Neuronal stem cell (in vitro differentiated cells): ENCODE measurements around the gene FAM24B.

Source experiments
- DNase-seq: peaks from one replicate; pipeline ENCODE4 v3.0.0-alpha.2; 2013; ENCODE audit warnings: low spot score
- H2AFZ ChIP-seq: one replicate; pipeline ENCODE4 v1.6.1; 2013; ENCODE audit warnings: mild to moderate bottlenecking, low read length, inconsistent platforms
- H2AK5ac ChIP-seq: 2 replicates; pipeline ENCODE4 v1.6.1; 2013; ENCODE audit warnings: low read depth, mild to moderate bottlenecking, inconsistent platforms, low read length, moderate library complexity, mixed read lengths
- H2BK120ac ChIP-seq: 2 replicates; pipeline ENCODE4 v1.6.1; 2013; ENCODE audit warnings: low read depth, mild to moderate bottlenecking, inconsistent platforms, low read length, moderate library complexity, mixed read lengths
- H2BK12ac ChIP-seq: one replicate; pipeline ENCODE4 v1.6.1; 2013; ENCODE audit warnings: low read length, inconsistent platforms
- H2BK15ac ChIP-seq: 2 replicates; pipeline ENCODE4 v1.6.1; 2013; ENCODE audit warnings: mild to moderate bottlenecking, low read length, inconsistent platforms, mixed read lengths
- H2BK5ac ChIP-seq: one replicate; pipeline ENCODE4 v1.6.1; 2013; ENCODE audit warnings: inconsistent platforms, mild to moderate bottlenecking, low read length, moderate library complexity
- H3K14ac ChIP-seq: one replicate; pipeline ENCODE4 v1.6.1; 2013; ENCODE audit warnings: low read length, inconsistent platforms
- H3K18ac ChIP-seq: 2 replicates; pipeline ENCODE4 v1.6.1; 2013; ENCODE audit warnings: low read length, inconsistent platforms
- H3K23ac ChIP-seq: 2 replicates; pipeline ENCODE4 v1.6.1; 2013; ENCODE audit warnings: low read depth, mild to moderate bottlenecking, mixed read lengths, low read length, inconsistent platforms; ENCODE audit not compliant: poor library complexity
- H3K27ac ChIP-seq: replicated peaks from 3 replicates; pipeline ENCODE4 v1.5.1; 2013; ENCODE audit warnings: low read length, inconsistent platforms
- H3K27me3 ChIP-seq, 3 experiments: 2 replicates each; pipeline ENCODE4 v1.6.1; 2013; ENCODE audit warnings: low read length in 3 of 3, mild to moderate bottlenecking in 2 of 3, inconsistent platforms in 1 of 3, low read depth in 1 of 3, mixed read lengths in 1 of 3, moderate library complexity in 1 of 3; ENCODE audit not compliant: control insufficient read depth in 3 of 3, insufficient read depth in 3 of 3
- H3K36me3 ChIP-seq, 2 donors: replicated peaks in 1 of 2; 2 replicates each; pipeline ENCODE4 v1.6.1; 2013; ENCODE audit warnings: low read length in 2 of 2; ENCODE audit not compliant: control insufficient read depth in 2 of 2, insufficient read depth in 2 of 2
- H3K4ac ChIP-seq: 2 replicates; pipeline ENCODE4 v1.6.1; 2013; ENCODE audit warnings: inconsistent platforms, mild to moderate bottlenecking, low read length, moderate library complexity
- H3K4me1 ChIP-seq, 2 donors: 1 replicate in 1 of 2; 2 replicates in 1 of 2; pipeline ENCODE4 v1.6.1; 2013; ENCODE audit warnings: low read length in 2 of 2, low read depth in 1 of 2; ENCODE audit not compliant: control insufficient read depth in 2 of 2, insufficient read depth in 1 of 2
- H3K4me2 ChIP-seq: one replicate; pipeline ENCODE4 v1.6.1; 2013; ENCODE audit warnings: mild to moderate bottlenecking, low read length, inconsistent platforms; ENCODE audit not compliant: insufficient read depth, poor library complexity, severe bottlenecking
- H3K4me3 ChIP-seq, 2 donors: 2 replicates each; pipeline ENCODE4 v1.5.1; 2013; ENCODE audit warnings: low read length in 2 of 2, mild to moderate bottlenecking in 2 of 2, inconsistent platforms in 1 of 2, moderate library complexity in 1 of 2
- H3K79me1 ChIP-seq: one replicate; pipeline ENCODE4 v1.6.1; 2013; ENCODE audit warnings: low read depth, mild to moderate bottlenecking, inconsistent platforms, low read length, moderate library complexity
- H3K9ac ChIP-seq: one replicate; pipeline ENCODE4 v1.6.1; 2013; ENCODE audit warnings: mild to moderate bottlenecking, low read depth, low read length, inconsistent platforms; ENCODE audit not compliant: poor library complexity
- H3K9me3 ChIP-seq, 2 donors: replicated peaks in 1 of 2; 2 replicates each; pipeline versions ENCODE3 to v1.6.1; 2013; ENCODE audit warnings: low read length in 2 of 2, mild to moderate bottlenecking in 2 of 2, inconsistent platforms in 1 of 2, low read depth in 1 of 2, mixed read lengths in 1 of 2, moderate library complexity in 1 of 2; ENCODE audit not compliant: control insufficient read depth in 2 of 2, insufficient read depth in 1 of 2
- H4K8ac ChIP-seq: one replicate; pipeline ENCODE4 v1.6.1; 2013; ENCODE audit warnings: low read depth, mild to moderate bottlenecking, inconsistent platforms, low read length, moderate library complexity
- H4K91ac ChIP-seq: one replicate; pipeline ENCODE4 v1.6.1; 2013; ENCODE audit warnings: low read length, low read depth, mild to moderate bottlenecking, inconsistent platforms; ENCODE audit not compliant: poor library complexity
- WGBS, 2 donors: extraction: QIAGEN DNeasy Blood & Tissue Kit; methylation state at CpG; one replicate each; pipeline ENCODE4 v1.1.7; 2013; ENCODE audit warnings: missing lambda C conversion rate in 2 of 2, mixed read lengths in 1 of 2; ENCODE audit not compliant: insufficient read length in 2 of 2, insufficient replicate concordance in 1 of 2; ENCODE audit errors: extremely low coverage in 2 of 2; 5-methylcytosine and 5-hydroxymethylcytosine counted together

The FAM24B gene

DNA sequence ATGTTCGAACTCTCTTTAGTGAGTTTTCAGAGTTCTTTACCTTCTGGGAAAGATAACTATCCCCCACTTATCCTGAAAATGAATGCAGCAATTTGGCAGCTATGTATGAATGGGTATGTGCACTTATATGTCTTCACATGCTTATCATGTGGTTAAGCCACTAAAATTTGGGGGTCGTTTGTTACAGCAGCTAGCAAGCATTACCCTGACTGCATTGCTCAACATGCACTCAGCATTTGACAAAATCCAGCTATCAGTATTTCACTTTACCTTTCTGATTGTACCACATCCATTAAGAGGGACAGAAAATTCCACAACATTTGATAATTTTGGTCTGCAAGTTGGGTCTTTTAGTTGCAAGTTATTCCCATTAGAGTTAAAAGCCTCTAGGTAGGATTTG, 43.5 kb downstream of the FAM24B start:
- no peak overlapping the region for H2BK5ac ChIP-seq
- no peak overlapping the region for H2BK12ac ChIP-seq
- no peak for DNase-seq
- no peak overlapping the region for H3K4ac ChIP-seq
- H3K9ac ChIP-seq, result no peak overlapping the region
- H2AK5ac ChIP-seq, result no peak overlapping the region
- H2AFZ ChIP-seq, result no peak overlapping the region
- H3K18ac ChIP-seq, result no peak overlapping the region
- no peak overlapping the region for H3K27ac ChIP-seq
- no peaks in the 10 kb centered on the region for H3K36me3 ChIP-seq
- no CpG with 5 or more reads among the region's 2 CpGs for WGBS, 2 donors
- H3K14ac ChIP-seq, result no peak overlapping the region
- no peak overlapping the region for H4K91ac ChIP-seq
- peaks cover 2% of the 10 kb centered on the region for H3K79me1 ChIP-seq
- no peak overlapping the region for H3K4me3 ChIP-seq
- no peaks in the 10 kb centered on the region for H3K4me1 ChIP-seq
- no peak overlapping the region for H3K4me2 ChIP-seq
- H3K9me3 ChIP-seq, result no peaks in the 10 kb centered on the region
- H2BK15ac ChIP-seq, result no peak overlapping the region
- H4K8ac ChIP-seq, result no peak overlapping the region
- H3K27me3 ChIP-seq, result no peaks in the 10 kb centered on the region
- H2BK120ac ChIP-seq, result no peak overlapping the region
- no peak overlapping the region for H3K23ac ChIP-seq

GRCh38 chr10:122830965-122831353, 48.4 kb downstream of the FAM24B start:
- Histone ChIP-seq H3K9ac (no peak overlapping the region), H3K14ac (no peak overlapping the region), H3K27ac (no peak overlapping the region), H4K91ac (no peak overlapping the region), H3K4me3 (no peak overlapping the region), H2BK12ac (no peak overlapping the region), H3K79me1 (no peaks in the 10 kb centered on the region), H3K27me3 (peaks cover 0 to 12% (median 0%) of the 10 kb centered on the region in 3 experiments), H2BK15ac (no peak overlapping the region), H3K9me3 (no peaks in the 10 kb centered on the region), H2BK5ac (no peak overlapping the region), H4K8ac (no peak overlapping the region), H3K23ac (no peak overlapping the region), H3K4me1 (no peaks in the 10 kb centered on the region), H3K18ac (no peak overlapping the region), H2AK5ac (no peak overlapping the region), H3K4ac (no peak overlapping the region), H2AFZ (no peak overlapping the region), H3K4me2 (no peak overlapping the region), H2BK120ac (no peak overlapping the region), H3K36me3 (no peaks in the 10 kb centered on the region)
- no CpG with 5 or more reads among the region's 1 CpG for WGBS, 2 donors
- no peak for DNase-seq

DNA sequence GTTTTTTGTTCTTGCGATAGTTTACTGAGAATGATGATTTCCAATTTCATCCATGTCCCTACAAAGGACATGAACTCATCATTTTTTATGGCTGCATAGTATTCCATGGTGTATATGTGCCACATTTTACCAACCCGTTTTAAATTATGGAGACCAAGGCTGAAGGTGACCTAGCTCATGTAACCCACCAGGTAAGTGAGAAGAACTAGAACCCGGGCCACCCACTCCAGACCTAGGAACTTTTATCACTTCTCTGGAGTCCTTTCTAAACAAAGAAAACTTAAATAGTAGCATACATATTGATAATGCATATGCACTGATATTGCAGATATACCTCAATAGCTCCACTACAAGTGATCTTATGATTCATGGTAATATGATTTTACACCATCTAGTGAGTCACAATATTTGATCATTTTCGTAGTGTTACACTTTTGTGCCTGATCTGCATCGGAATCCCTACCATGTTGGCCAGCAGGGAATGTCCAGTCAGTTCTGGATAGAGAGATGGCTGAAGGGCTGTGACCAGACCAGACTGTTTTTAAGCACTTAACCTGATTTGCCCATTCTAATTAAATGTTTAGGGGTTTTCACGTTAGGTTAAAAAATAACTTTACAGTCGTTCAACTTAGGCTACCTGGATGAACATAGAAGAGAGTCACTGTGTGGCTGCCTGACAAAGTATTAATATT, 49.0 kb downstream of the FAM24B start:
- Histone ChIP-seq H3K9ac (no peak overlapping the region), H3K4me2 (no peak overlapping the region), H2AFZ (no peak overlapping the region), H3K14ac (no peak overlapping the region), H3K4me3 (no peak overlapping the region), H3K4me1 (no peaks in the 10 kb centered on the region), H3K18ac (no peak overlapping the region), H3K36me3 (no peaks in the 10 kb centered on the region), H3K4ac (no peak overlapping the region), H2BK15ac (no peak overlapping the region), H3K9me3 (no peaks in the 10 kb centered on the region), H3K27me3 (peaks cover 0 to 12% (median 0%) of the 10 kb centered on the region in 3 experiments), H3K23ac (no peak overlapping the region), H2BK5ac (no peak overlapping the region), H4K91ac (no peak overlapping the region), H4K8ac (no peak overlapping the region), H3K27ac (no peak overlapping the region), H2AK5ac (no peak overlapping the region), H2BK12ac (no peak overlapping the region), H3K79me1 (no peaks in the 10 kb centered on the region), H2BK120ac (no peak overlapping the region)
- DNase-seq, result no peak
- no CpG with 5 or more reads among the region's 7 CpGs for WGBS, 2 donors

DNA sequence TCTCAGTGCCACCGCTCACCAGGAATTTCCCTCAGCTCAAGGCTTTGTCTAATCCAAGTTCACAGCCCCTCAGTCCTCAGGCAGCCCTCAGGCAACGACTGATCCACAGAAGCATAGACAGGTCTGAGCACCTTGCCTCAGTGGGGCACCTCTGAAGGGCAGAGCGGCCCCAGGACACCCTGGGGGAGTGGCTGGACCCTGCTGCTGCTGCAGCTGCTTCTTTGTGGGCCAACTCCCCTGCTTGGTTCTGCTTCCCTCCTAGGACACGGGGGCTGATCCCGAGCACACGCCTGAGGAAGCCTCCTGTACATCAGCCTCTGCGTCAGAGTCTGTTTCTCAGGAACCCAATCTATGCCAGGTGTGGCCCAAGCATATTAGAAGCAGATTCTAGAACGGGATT, 49.9 kb downstream of the FAM24B start:
- H3K14ac ChIP-seq, result no peak overlapping the region
- peaks cover 0 to 18% (median 0%) of the 10 kb centered on the region in 3 experiments for H3K27me3 ChIP-seq
- no peak overlapping the region for H2BK12ac ChIP-seq
- no peak overlapping the region for H4K8ac ChIP-seq
- peak overlapping the region; percentile 74 for H3K18ac ChIP-seq
- no peak overlapping the region for H4K91ac ChIP-seq
- H3K4ac ChIP-seq, result no peak overlapping the region
- no peak overlapping the region for H2AK5ac ChIP-seq
- H3K79me1 ChIP-seq, result no peaks in the 10 kb centered on the region
- no peak overlapping the region for H2BK15ac ChIP-seq
- H3K9me3 ChIP-seq, result no peaks in the 10 kb centered on the region
- no peaks in the 10 kb centered on the region for H3K4me1 ChIP-seq
- no peak for DNase-seq
- no peak overlapping the region for H3K9ac ChIP-seq
- WGBS, 2 donors, result no CpG with 5 or more reads among the region's 8 CpGs
- H2BK5ac ChIP-seq, result no peak overlapping the region
- no peak overlapping the region for H3K4me3 ChIP-seq
- H2BK120ac ChIP-seq, result no peak overlapping the region
- H2AFZ ChIP-seq, result no peak overlapping the region
- no peaks in the 10 kb centered on the region for H3K36me3 ChIP-seq
- H3K27ac ChIP-seq, result no peak overlapping the region
- no peak overlapping the region for H3K4me2 ChIP-seq
- no peak overlapping the region for H3K23ac ChIP-seq
